Measurements from ENCODE around the gene DDX3Y. TPM values are rescaled to one million over a fixed set of nuclear protein-coding genes. Genes with fewer than 3 reads are reported as not detected.

DDX3Y gene
- 10 to 100 TPM; 91.5 to 92.7 TPM for total RNA-seq

GRCh38 chrY:12904618-12905516 lies at the start of gene DDX3Y:
Gene DDX3Y (plus strand): TSS chrY:12904868. CDS start chrY:12904937, 69 bp downstream.
- H3K27me3 Mint-ChIP-seq (ENCODE audit: low read depth) = no peaks in the 10 kb centered on the region
- DNase-seq = peak; percentile 89
- intact Hi-C loops (cut with micrococcal nuclease) = loop anchor here (1.0 to 10.0 kb wide), 7 partner anchors 70 to 802 kb away; partner anchors contain the start of gene UTY
- no peaks in the 10 kb centered on the region for H3K9me3 Mint-ChIP-seq
- peak within 1 kb of the TSS; percentile 100 for H3K27ac Mint-ChIP-seq
- H3K4me3 Mint-ChIP-seq = peak within 1 kb of the TSS; percentile 99
- peaks cover 18% of the 10 kb centered on the region for H3K4me1 Mint-ChIP-seq (ENCODE audit: low read depth)
- CTCF ChIA-PET = no interaction called here
- peaks cover 22% of the 10 kb centered on the region for H3K36me3 Mint-ChIP-seq (ENCODE audit: low read depth)

GRCh38 chrY:12855791-12856275 lies 48.8 kb upstream of the DDX3Y start:
- no peaks in the 10 kb centered on the region for H3K27me3 Mint-ChIP-seq (ENCODE audit: low read depth)
- no peaks in the 10 kb centered on the region for H3K36me3 Mint-ChIP-seq (ENCODE audit: low read depth)
- H3K4me1 Mint-ChIP-seq (ENCODE audit: low read depth) = no peaks in the 10 kb centered on the region
- DNase-seq = no peak
- H3K9me3 Mint-ChIP-seq = no peaks in the 10 kb centered on the region
- no peak overlapping the region for H3K27ac Mint-ChIP-seq
- CTCF ChIA-PET = interaction anchor here (0.6 kb wide), 1 partner anchor 46 kb away, joined by 3 read pairs; no protein-coding TSS in a partner anchor
- H3K4me3 Mint-ChIP-seq = no peak overlapping the region
- intact Hi-C loops (cut with micrococcal nuclease) = no loop called here

- intact Hi-C loops (cut with micrococcal nuclease) = no loop called here
Measured at GRCh38 chrY:12867960-12868359, 36.7 kb upstream of the DDX3Y start.

GRCh38 chrY:12896973-12897372 lies 7.7 kb upstream of the DDX3Y start:
- Mint-ChIP-seq H3K9me3 (no peaks in the 10 kb centered on the region), H3K4me1 (ENCODE audit: low read depth) (no peaks in the 10 kb centered on the region), H3K27ac (no peak overlapping the region), H3K4me3 (no peak overlapping the region), H3K36me3 (ENCODE audit: low read depth) (no peaks in the 10 kb centered on the region), H3K27me3 (ENCODE audit: low read depth) (peaks cover 1% of the 10 kb centered on the region)
- intact Hi-C loops (cut with micrococcal nuclease) = no loop called here
- no peak for DNase-seq
- CTCF ChIA-PET = no interaction called here

More at GRCh38 chrY:12867960-12868359, 36.7 kb upstream of the DDX3Y start:
- CTCF ChIA-PET = no interaction called here
- no peak overlapping the region for H3K27ac Mint-ChIP-seq
- no peaks in the 10 kb centered on the region for H3K36me3 Mint-ChIP-seq (ENCODE audit: low read depth)
- no peak for DNase-seq
- no peaks in the 10 kb centered on the region for H3K4me1 Mint-ChIP-seq (ENCODE audit: low read depth)
- H3K4me3 Mint-ChIP-seq = no peak overlapping the region
- no peaks in the 10 kb centered on the region for H3K27me3 Mint-ChIP-seq (ENCODE audit: low read depth)
- no peaks in the 10 kb centered on the region for H3K9me3 Mint-ChIP-seq

- H3K9me3 Mint-ChIP-seq = no peaks in the 10 kb centered on the region
- intact Hi-C loops (cut with micrococcal nuclease) = no loop called here
- no peak overlapping the region for H3K27ac Mint-ChIP-seq
- H3K4me1 Mint-ChIP-seq (ENCODE audit: low read depth) = no peaks in the 10 kb centered on the region
- no peaks in the 10 kb centered on the region for H3K27me3 Mint-ChIP-seq (ENCODE audit: low read depth)
- no peaks in the 10 kb centered on the region for H3K36me3 Mint-ChIP-seq (ENCODE audit: low read depth)
- CTCF ChIA-PET = no interaction called here
- no peak overlapping the region for H3K4me3 Mint-ChIP-seq
- DNase-seq = no peak
Measured at GRCh38 chrY:12898604-12899003, 6.1 kb upstream of the DDX3Y start.

- Mint-ChIP-seq H3K27me3 (ENCODE audit: low read depth) (no peaks in the 10 kb centered on the region), H3K4me3 (peak overlapping the region; percentile 99), H3K27ac (peak overlapping the region; percentile 100), H3K9me3 (no peaks in the 10 kb centered on the region), H3K4me1 (ENCODE audit: low read depth) (peaks cover 21% of the 10 kb centered on the region), H3K36me3 (ENCODE audit: low read depth) (peaks cover 28% of the 10 kb centered on the region)
- peak; percentile 82 for DNase-seq
- CTCF ChIA-PET = no interaction called here
- intact Hi-C loops (cut with micrococcal nuclease) = loop anchor here (1.0 to 10.0 kb wide), 6 partner anchors 71 to 802 kb away; partner anchors contain the start of gene UTY
Measured at GRCh38 chrY:12905517-12905872, 827 bp downstream of the DDX3Y start.

- Mint-ChIP-seq H3K27me3 (ENCODE audit: low read depth) (no peaks in the 10 kb centered on the region), H3K36me3 (ENCODE audit: low read depth) (peaks cover 28% of the 10 kb centered on the region), H3K27ac (peak overlapping the region; percentile 100), H3K4me1 (ENCODE audit: low read depth) (peaks cover 23% of the 10 kb centered on the region), H3K9me3 (no peaks in the 10 kb centered on the region), H3K4me3 (peak overlapping the region; percentile 99)
- CTCF ChIA-PET = no interaction called here
- peak; percentile 6 for DNase-seq
- intact Hi-C loops (cut with micrococcal nuclease) = loop anchor here (1.0 to 10.0 kb wide), 6 partner anchors 71 to 801 kb away; partner anchors contain the start of gene UTY
Measured at GRCh38 chrY:12905895-12906294, 1.2 kb downstream of the DDX3Y start.

- peaks cover 37% of the 10 kb centered on the region for H3K36me3 Mint-ChIP-seq (ENCODE audit: low read depth)
- H3K27me3 Mint-ChIP-seq (ENCODE audit: low read depth) = no peaks in the 10 kb centered on the region
- H3K4me1 Mint-ChIP-seq (ENCODE audit: low read depth) = peaks cover 16% of the 10 kb centered on the region
- CTCF ChIA-PET = interaction anchor here (0.5 kb wide), 1 partner anchor 201 kb away, joined by 4 read pairs; no protein-coding TSS in a partner anchor
- intact Hi-C loops (cut with micrococcal nuclease) = no loop called here
- H3K27ac Mint-ChIP-seq = no peak overlapping the region
- DNase-seq = no peak
- no peak overlapping the region for H3K4me3 Mint-ChIP-seq
- no peaks in the 10 kb centered on the region for H3K9me3 Mint-ChIP-seq
Measured at GRCh38 chrY:12913541-12913940, 8.9 kb downstream of the DDX3Y start.

GRCh38 chrY:12928043-12928442 lies 23.4 kb downstream of the DDX3Y start:
- DNase-seq = no peak
- Mint-ChIP-seq H3K4me1 (ENCODE audit: low read depth) (no peaks in the 10 kb centered on the region), H3K4me3 (no peak overlapping the region), H3K36me3 (ENCODE audit: low read depth) (no peaks in the 10 kb centered on the region), H3K27me3 (ENCODE audit: low read depth) (no peaks in the 10 kb centered on the region), H3K9me3 (no peaks in the 10 kb centered on the region), H3K27ac (no peak overlapping the region)
- CTCF ChIA-PET = no interaction called here
- intact Hi-C loops (cut with micrococcal nuclease) = loop anchor here (5.0 to 10.0 kb wide), 2 partner anchors 414 to 453 kb away; no protein-coding TSS in a partner anchor

- no peaks in the 10 kb centered on the region for H3K9me3 Mint-ChIP-seq
- no peak overlapping the region for H3K27ac Mint-ChIP-seq
- no peak overlapping the region for H3K4me3 Mint-ChIP-seq
- no peaks in the 10 kb centered on the region for H3K36me3 Mint-ChIP-seq (ENCODE audit: low read depth)
- DNase-seq = no peak
- H3K27me3 Mint-ChIP-seq (ENCODE audit: low read depth) = no peaks in the 10 kb centered on the region
- CTCF ChIA-PET = no interaction called here
- no peaks in the 10 kb centered on the region for H3K4me1 Mint-ChIP-seq (ENCODE audit: low read depth)
- intact Hi-C loops (cut with micrococcal nuclease) = no loop called here
Measured at GRCh38 chrY:12941725-12942687, 37.3 kb downstream of the DDX3Y start.
